Stromal cell of bone marrow (primary cell): ENCODE measurements around the gene CSNK2A1.
"Not testable (repeated sequence)": the region's sequence is repeated elsewhere in the genome, so short reads cannot be mapped to it uniquely, and the experiment has no call there.

Experiments used
- DNase-seq: peaks from one replicate; pipeline ENCODE4 v3.0.0-alpha.2; 2012; ENCODE audit warnings: low read depth

Gene CSNK2A1

DNA sequence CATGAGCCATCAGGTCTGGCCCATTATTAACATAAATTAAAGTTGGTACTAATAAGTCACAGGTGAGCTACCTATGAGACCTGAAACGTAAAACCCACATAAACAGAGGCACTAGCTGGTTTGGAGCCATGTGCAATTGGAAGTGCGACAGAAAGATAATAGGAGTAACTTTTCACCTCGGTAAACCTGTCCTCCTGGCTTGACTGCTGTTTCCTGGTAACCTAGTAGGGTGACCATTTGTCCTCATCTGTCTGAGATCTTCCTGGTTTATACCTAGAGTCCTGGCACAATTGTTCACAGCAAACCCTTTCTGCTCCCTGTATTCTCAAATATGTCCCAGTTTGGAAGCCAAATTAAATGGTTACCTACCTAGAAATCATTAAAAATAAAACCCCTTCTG, 88.6 kb downstream of the CSNK2A1 start:
- DNase-seq = no peak

DNA sequence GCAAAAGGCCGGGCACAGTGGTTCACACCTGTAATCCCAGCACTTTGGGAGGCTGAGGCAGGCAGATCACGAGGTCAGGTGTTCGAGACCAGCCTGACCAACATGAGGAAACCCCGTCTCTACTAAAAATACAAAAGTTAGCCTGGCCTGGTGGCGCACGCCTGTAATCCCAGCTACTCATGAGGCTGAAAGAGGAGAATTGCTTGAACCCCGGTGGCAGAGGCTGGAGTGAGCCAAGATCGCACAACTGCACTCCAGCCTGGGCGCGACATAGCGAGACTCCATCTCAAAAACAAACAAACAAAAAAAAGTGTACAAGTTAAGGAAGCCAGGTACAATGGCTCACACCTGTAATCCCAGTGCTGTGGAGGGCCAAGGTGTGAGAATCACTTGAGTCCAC, 91.6 kb downstream of the CSNK2A1 start:
- DNase-seq = not testable (repeated sequence)

DNA sequence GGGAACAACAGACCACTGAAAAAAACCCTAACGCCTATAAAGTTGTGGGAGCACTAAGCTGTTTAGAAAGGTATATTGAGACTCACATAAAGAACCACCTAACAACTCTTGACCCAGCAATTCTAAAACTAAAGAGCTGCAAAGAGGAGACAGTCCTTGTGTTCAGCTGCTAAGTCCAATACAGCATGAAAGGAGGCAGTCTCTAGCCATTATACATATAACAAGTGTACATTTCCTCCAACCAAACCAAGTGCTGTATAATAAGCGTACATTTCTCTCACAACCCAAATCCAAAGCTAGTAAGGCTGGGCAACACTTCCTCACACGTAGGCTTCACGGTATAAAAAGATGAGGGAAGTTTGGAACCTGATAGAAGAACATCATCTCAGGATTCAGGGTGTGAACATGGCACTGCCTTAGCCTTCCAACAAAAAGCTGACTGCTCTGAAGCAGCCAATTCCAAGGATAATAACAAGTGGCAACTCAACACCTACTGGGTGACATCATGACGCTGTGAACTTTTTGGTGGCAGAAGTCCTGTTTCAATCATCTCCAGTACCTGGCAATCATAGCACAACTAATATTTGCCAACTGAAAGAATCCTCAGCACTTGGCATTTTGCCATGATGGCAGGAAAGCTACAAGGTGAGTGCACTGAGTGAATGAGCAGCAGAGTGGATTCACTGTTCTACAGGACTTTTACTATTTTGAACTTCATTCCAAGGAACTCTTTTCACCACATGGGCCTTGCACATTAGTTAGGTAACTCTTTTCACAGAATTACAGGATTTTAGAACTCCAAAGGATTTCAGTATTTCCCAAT, 97.9 kb downstream of the CSNK2A1 start:
- no peak for DNase-seq

GRCh38 chr20:444862-445426, 98.6 kb downstream of the CSNK2A1 start:
- no peak for DNase-seq

GRCh38 chr20:444117-444516, 99.5 kb downstream of the CSNK2A1 start:
- no peak for DNase-seq

- no peak for DNase-seq
These were observed 100.3 kb downstream of the CSNK2A1 start for GRCh38 chr20:443223-443775.

DNA sequence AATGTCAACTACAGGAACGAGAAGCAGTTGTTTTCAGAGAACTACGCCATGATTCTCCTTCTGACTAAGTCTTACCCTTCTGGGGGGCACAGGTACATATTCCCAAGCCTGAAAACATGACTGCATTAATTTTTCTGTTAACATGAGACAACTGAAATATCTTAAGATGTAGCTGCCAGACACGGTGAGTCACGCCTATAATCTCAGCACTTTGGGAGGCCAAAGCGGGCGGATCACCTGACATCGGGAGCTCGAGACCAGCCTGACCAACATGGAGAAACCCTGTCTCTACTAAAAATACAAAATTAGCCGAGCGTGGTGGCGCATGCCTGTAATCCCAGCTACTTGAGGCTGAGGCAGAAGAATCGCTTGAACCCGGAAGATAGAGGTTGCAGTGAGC, 103.0 kb downstream of the CSNK2A1 start:
- no peak for DNase-seq

DNA sequence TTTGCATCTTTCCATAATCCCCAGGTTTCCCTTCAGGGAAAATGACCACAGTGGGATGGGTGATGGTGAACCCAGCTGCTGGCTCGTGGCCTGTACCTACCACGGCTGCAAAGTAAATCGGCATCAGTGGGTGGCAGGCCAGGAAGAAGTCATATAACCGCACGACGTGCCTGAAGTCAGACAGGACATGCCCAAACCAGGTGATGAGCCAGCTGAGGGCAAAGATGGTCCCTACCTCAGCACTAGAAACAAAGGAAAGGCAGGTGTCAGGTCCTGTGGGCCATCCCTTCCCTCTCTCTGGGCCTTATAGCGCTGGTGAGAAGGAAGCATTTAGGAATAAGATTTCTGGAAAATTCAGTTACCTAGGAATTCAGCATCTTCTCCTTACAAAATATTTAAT, 103.4 kb downstream of the CSNK2A1 start:
- no peak for DNase-seq

DNA sequence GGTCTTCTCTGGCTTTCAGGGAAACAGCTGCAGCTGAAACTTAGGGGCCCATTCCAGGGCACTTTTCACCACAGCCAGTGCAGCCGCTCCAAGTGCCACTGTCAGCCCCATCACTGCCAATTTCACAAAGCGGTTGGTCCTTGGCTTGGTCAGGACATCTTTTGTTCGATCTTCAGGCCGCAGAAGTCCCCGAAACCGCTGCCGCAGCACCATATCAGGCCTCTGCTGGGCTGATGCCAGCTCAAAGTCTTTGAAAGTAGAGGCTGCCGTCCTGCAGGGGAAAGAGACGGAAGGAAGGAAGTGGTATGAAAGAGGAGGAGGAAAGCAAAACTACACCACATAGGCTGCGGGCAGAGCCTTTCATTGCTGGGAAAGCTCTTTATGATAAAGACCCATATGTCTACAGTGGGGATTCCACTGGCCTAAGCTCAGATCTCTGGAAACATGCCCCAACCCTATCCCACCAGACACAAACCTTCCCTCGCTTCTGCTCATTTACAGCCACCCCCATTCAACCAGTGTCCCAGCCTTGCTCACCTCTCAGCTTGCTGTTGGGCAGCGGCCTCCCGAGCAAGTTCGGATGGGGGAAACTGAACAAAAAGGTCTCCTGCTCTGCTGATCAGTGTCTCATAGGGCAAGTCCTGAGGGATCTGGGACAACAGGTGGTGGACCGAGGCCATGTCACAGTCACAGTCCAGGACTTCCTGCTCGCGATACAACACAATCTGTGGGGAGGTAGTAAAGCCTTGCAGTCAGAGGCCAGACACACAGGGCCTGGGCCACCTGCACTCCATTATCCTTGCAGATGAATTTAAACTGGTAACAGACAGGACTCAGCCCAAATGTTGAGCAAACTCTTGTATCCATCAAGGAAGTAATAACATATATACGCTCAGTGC, 104.8 kb downstream of the CSNK2A1 start:
- DNase-seq = no peak

GRCh38 chr20:437787-438486, 105.7 kb downstream of the CSNK2A1 start:
- DNase-seq = no peak

DNA sequence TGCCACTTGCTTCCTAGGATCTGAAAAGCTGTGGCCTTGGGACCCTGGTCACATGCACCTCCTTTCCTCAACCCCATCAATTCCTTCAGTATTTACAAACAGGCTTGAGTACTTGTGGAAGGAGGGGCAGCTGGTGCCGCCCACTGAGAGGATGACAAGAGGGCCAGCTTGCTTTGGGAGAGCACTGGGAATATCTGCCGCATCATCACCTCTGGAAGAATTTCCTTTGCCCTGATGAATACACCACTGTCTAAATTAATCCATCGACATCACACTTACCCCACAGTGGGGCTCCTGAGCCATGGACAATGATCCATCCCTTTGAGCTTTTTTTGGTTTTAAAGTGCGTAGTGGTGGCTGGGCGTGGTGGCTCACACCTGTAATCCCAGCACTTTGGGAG, 107.1 kb downstream of the CSNK2A1 start:
- DNase-seq = no peak

DNA sequence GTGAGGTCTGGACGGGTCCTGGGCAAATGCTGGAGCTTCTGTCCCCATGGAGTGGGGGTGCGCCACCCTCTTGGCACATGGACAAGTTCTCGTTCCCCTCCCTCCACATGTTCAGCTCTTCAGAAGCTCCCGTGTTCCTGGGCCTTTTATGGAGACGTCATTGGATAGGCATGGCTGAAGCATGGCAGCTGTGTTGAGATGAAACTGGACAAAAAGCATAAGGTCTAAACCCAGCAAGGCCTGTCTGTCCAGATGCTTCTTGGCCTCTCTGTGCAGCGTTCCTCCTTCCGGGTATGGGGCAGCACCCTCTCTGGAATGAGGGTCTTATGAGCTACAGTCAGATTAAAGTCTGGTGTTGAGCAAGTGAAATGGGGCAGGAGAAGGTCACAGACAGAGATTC, 108.0 kb downstream of the CSNK2A1 start:
- DNase-seq = no peak

DNA sequence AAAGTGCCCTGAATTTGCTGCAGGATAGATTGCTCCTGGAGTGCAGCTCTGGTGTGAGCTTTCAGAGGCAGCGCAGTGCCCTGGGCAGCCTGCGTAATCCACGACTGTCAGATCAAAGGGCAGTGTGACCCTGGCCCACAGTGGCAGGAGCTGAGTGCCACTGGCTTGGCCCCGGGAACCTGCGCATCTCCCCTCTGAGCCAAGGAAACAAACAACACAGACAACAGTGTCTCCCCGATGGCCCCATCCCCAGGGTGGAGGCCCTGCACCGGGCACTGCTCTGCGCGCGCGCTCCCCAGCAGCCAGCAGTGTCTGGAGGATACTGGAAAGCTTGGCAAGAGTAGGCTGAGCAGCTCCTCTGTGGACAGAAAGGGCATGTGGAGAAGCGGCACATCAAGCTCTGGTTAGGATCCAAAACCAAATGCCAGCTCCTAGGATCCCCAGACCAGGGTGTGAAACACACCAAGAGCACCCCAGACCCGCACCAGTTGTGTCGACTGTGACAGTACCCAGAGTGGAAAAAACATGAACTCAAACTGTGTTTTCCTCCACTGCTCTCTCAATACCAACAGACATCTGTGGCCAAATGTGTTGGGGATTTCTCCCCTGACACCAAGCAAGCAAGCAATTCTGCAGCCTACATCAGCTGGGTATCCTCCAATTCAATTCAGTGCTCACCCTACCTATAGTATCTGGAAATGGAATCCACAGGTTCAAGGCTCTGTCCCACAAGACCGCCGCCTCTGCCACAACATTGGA, 108.8 kb downstream of the CSNK2A1 start:
- no peak for DNase-seq

GRCh38 chr20:434221-434620, 109.4 kb downstream of the CSNK2A1 start:
- no peak for DNase-seq

DNA sequence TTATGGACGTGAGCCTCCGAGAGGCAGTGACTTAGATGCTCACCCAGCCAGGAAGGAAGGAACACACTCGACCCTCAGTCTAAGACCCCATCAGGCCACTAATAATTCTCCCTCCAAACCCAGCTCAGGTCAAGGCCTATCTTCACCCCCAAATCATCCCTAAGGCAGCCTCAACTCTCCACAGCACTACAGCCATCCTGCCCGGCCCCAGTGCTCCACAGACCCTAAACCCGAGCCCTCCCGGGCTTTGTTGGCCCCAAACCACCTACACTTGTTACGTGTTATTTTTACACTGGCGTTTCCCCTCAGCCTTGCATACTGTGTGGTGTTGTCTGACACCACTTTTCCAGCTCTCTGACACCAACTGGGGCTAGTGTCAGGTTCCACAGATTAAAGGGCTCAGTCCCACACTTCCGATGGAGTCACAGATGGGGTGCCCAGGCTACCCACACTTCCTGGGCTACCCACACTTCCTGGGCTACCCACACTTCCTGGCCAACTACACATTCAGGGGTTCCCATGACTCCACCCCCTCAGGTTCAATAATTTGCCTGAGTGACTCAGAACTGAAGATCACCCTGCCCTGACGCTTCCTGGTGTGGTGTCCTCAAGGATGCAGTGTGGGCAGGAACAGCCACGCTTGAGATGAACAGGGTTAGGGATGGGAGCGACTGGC, 110.2 kb downstream of the CSNK2A1 start:
- no peak for DNase-seq

- DNase-seq = no peak
These were observed 110.8 kb downstream of the CSNK2A1 start for GRCh38 chr20:432677-433299.

DNA sequence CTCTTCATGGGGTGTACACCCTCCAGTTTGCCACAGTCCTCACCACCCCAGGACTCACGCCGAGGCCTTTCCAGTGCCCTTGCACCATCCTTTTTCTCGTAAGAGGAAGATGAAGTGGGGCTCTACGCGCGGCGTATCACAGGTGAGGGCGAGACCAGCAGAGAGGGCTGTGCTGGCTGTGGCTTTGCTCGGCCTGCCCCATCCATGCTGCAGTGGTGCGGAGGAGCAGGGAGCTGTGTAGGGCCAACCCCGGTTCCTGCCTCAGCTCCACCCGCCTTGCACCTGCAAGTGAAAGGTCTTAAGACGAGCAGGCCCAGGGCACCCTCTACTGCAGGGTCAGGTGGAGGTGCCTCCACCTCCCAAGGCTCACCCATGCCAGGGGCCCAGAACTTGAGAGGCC, 111.4 kb downstream of the CSNK2A1 start:
- no peak for DNase-seq

- peak; percentile 48 for DNase-seq
These were observed 112.3 kb downstream of the CSNK2A1 start for GRCh38 chr20:431012-431904.
